OCI-LY1 (cell line): ENCODE measurements around the gene PRKCE.

ENCODE experiments used
- EZH2 ChIP-seq: fragments of 200-600 bp; sonication (generic), shearing (Covaris generic); IDR thresholded peaks from 2 replicates; pipeline ENCODE4 v1.8.0; 2017; ENCODE audit warnings: borderline replicate concordance, mixed run types, mild to moderate bottlenecking, antibody characterized with exemption, low read length, moderate library complexity, mixed read lengths
- TF ChIP-seq, protein P1 (sequence below): fragments of 200-600 bp; sonication (generic), shearing (Covaris generic); IDR thresholded peaks from 2 replicates; pipeline ENCODE4 v1.5.1; 2017; ENCODE audit warnings: mild to moderate bottlenecking, antibody characterized with exemption, low read length, moderate library complexity, mixed read lengths

DNA sequence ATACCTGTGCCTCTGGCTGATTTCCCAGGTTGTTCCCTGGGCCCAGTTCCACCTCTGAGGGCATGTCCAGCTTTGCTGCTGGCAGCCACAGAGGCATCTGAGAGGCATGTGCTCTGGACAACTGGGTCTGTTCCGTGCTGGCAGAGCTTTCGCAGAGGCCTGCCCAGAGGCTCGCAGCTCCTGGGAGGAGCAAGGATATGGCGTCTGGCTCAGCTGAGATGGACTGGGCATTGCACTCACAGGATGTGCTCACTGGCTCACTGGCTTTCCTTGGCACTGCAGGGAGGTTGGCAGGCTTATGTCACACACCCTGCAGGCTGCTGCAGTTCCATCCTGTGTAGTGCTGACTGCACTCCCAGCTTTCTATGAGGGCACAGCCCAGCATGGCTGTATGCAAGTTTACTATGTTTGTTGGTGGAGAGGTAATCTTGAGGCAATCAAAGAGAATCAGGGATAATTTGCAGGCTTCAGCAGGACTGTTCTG lies 172.3 kb downstream of the PRKCE start:
- TF ChIP-seq, protein P1, sequence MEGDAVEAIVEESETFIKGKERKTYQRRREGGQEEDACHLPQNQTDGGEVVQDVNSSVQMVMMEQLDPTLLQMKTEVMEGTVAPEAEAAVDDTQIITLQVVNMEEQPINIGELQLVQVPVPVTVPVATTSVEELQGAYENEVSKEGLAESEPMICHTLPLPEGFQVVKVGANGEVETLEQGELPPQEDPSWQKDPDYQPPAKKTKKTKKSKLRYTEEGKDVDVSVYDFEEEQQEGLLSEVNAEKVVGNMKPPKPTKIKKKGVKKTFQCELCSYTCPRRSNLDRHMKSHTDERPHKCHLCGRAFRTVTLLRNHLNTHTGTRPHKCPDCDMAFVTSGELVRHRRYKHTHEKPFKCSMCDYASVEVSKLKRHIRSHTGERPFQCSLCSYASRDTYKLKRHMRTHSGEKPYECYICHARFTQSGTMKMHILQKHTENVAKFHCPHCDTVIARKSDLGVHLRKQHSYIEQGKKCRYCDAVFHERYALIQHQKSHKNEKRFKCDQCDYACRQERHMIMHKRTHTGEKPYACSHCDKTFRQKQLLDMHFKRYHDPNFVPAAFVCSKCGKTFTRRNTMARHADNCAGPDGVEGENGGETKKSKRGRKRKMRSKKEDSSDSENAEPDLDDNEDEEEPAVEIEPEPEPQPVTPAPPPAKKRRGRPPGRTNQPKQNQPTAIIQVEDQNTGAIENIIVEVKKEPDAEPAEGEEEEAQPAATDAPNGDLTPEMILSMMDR = no peak
- TF ChIP-seq EZH2 = no peak
